Stomach (tissue), 9 donors: ENCODE measurements around the gene CDK5RAP3. TPM values are rescaled to one million over a fixed set of nuclear protein-coding genes. Genes with fewer than 3 reads are reported as not detected.
"Not testable (repeated sequence)": the region's sequence is repeated elsewhere in the genome, so short reads cannot be mapped to it uniquely, and the experiment has no call there.

Source experiments
- DNase-seq, 2 donors: peaks; one replicate each; pipeline versions ENCODE4 v3.0.0 to v3.0.0-alpha.2; 2013 to 2019
- H3K27ac ChIP-seq, 5 donors: fragments of 200-600 bp in 4 of 5; sonication (generic) in 4 of 5; one replicate each; pipeline ENCODE4 v1.5.1; 2013 to 2019; ENCODE audit warnings: mild to moderate bottlenecking in 1 of 5, moderate library complexity in 1 of 5
- H3K27me3 ChIP-seq, 3 donors: fragments of 200-600 bp; sonication (generic); one replicate each; pipeline ENCODE4 v1.5.1; 2017 to 2019; ENCODE audit warnings: mixed run types in 1 of 3
- H3K36me3 ChIP-seq, 4 donors: fragments of 200-600 bp; sonication (generic); 1 replicate in 3 of 4; 2 replicates in 1 of 4; pipeline ENCODE4 v1.5.1; 2016 to 2019
- H3K4me1 ChIP-seq, 4 donors: fragments of 200-600 bp; sonication (generic); one replicate each; pipeline ENCODE4 v1.5.1; 2016 to 2019
- H3K4me3 ChIP-seq, 4 donors: fragments of 200-600 bp; sonication (generic) in 3 of 4; one replicate each; pipeline ENCODE4 v1.5.1; 2016 to 2019; ENCODE audit warnings: mild to moderate bottlenecking in 1 of 4
- H3K9me3 ChIP-seq, 4 donors: fragments of 200-600 bp; sonication (generic); one replicate each; pipeline ENCODE4 v1.5.1; 2016 to 2019
- CTCF ChIP-seq, 7 experiments: fragments of 450-650 bp in 4 of 7; fragments of 200-600 bp in 3 of 7; sonication (generic) in 3 of 7; IDR thresholded peaks; one replicate each; pipeline ENCODE4 v1.5.1; 2016 to 2019; ENCODE audit warnings: antibody characterized with exemption in 7 of 7, control low read depth in 2 of 7, mild to moderate bottlenecking in 1 of 7
- EP300 ChIP-seq: sonication (generic); formaldehyde crosslinking; IDR thresholded peaks from one replicate; pipeline ENCODE4 v1.6.1; 2017; ENCODE audit warnings: antibody characterized with exemption
- POLR2A ChIP-seq, 4 donors: fragments of 450-650 bp; IDR thresholded peaks; one replicate each; pipeline ENCODE4 v1.6.1; 2016; ENCODE audit warnings: antibody characterized with exemption in 4 of 4, control low read depth in 2 of 4, mild to moderate bottlenecking in 1 of 4, moderate library complexity in 1 of 4
- POLR2AphosphoS5 ChIP-seq, 3 donors: sonication (generic); formaldehyde crosslinking; IDR thresholded peaks; one replicate each; pipeline ENCODE4 v1.6.1; 2016; ENCODE audit warnings: antibody characterized with exemption in 3 of 3
- WGBS, 5 donors: extraction: QIAGEN DNeasy Blood & Tissue Kit in 3 of 5; methylation state at CpG; one replicate each; pipeline versions ENCODE4 v1.1.5 to v1.1.7; 2013 to 2018; 5-methylcytosine and 5-hydroxymethylcytosine counted together
- intact Hi-C: fragments of 100-400 bp; cut with DNase I; formaldehyde crosslinking; loops from one replicate; pipeline ENCODE4 v1.15.1; 2023; ENCODE audit warnings: low total_unique reads
- polyA plus RNA-seq, 3 donors: library from polyadenylated mRNA; stranded (reverse); fragments of 200-250 nt; gene quantifications; one replicate each; pipeline ENCODE4 v1.2.3, GENCODE V29; 2013
- total RNA-seq, 5 donors: library from RNA; depleted of rRNA; stranded (reverse); fragments of >200 nt; gene quantifications; one replicate each; pipeline versions ENCODE4 v1.1.0 to v1.2.3, GENCODE V29; 2014 to 2016
- donor health status: healthy with polysubstance abuse.
- donor health status: Bipolar disorder and iron deficiency.
- donor health status: healthy.

CDK5RAP3 gene
- total and polyA plus RNA-seq, 8 donors: 101 to 682 (median 277) TPM

- peak in 1 of 2 donors; percentile 49 for DNase-seq
- peaks cover 5 to 48% (median 22%) of the 10 kb centered on the region in 3 donors for H3K27me3 ChIP-seq
- H3K9me3 ChIP-seq: no peaks in the 10 kb centered on the region
- no peaks in the 10 kb centered on the region for H3K36me3 ChIP-seq
- no peak overlapping the region for H3K27ac ChIP-seq
- intact Hi-C loops: loop anchor here (5.0 kb wide), 1 partner anchor 39 kb away; no protein-coding TSS in a partner anchor
- no peak overlapping the region for H3K4me3 ChIP-seq
- H3K4me1 ChIP-seq: peaks cover 14 to 35% (median 15%) of the 10 kb centered on the region in 4 donors
- WGBS, 5 donors: 55 to 80% (median 62%) methylated on average over 2 of the region's 2 CpGs
- TF ChIP-seq EP300 (no peak), CTCF (IDR thresholded peaks at IDR 0.05) (no peak), POLR2AphosphoS5 (IDR thresholded peaks at IDR 0.05) (no peak), POLR2A (IDR thresholded peaks at IDR 0.05) (no peak)
Observed at GRCh38 chr17:48016112-48016511, 45.2 kb downstream of the CDK5RAP3 start.

- H3K36me3 ChIP-seq, H3K9me3 ChIP-seq, H3K4me3 ChIP-seq, DNase-seq: not testable (repeated sequence)
- intact Hi-C loops: loop anchor here (5.0 kb wide), 1 partner anchor 40 kb away; no protein-coding TSS in a partner anchor
- peak overlapping the region in 1 of 5 donors; percentile 44 for H3K27ac ChIP-seq
- peaks cover 0 to 35% (median 7%) of the 10 kb centered on the region in 3 donors for H3K27me3 ChIP-seq
- WGBS, 5 donors: 84 to 94% (median 86%) methylated on average over 4 of the region's 4 CpGs
- peaks cover under 1 to 29% (median 1%) of the 10 kb centered on the region in 4 donors for H3K4me1 ChIP-seq
Observed at GRCh38 chr17:48017817-48018158, 46.9 kb downstream of the CDK5RAP3 start.

- DNase-seq: no peak
- TF ChIP-seq CTCF (IDR thresholded peaks at IDR 0.05) (no peak), EP300 (no peak), POLR2A (IDR thresholded peaks at IDR 0.05) (no peak), POLR2AphosphoS5 (IDR thresholded peaks at IDR 0.05) (no peak)
- Histone ChIP-seq H3K36me3 (no peaks in the 10 kb centered on the region), H3K9me3 (no peaks in the 10 kb centered on the region), H3K27ac (no peak overlapping the region), H3K4me1 (peaks cover 34 to 59% (median 41%) of the 10 kb centered on the region in 4 donors), H3K4me3 (no peak overlapping the region), H3K27me3 (peaks cover 0 to 22% (median 11%) of the 10 kb centered on the region in 3 donors)
- WGBS, 5 donors: 64 to 75% (median 68%) methylated on average over 5 of the region's 5 CpGs
- intact Hi-C loops: no loop called here
Observed at GRCh38 chr17:48021934-48022333, 51.0 kb downstream of the CDK5RAP3 start.

- intact Hi-C loops: no loop called here
- Histone ChIP-seq H3K4me3 (peak overlapping the region; percentile 47 to 57 (median 49)), H3K27me3 (peaks cover 0 to 22% (median 11%) of the 10 kb centered on the region in 3 donors)
Observed at GRCh38 chr17:48022901-48023300, 52.0 kb downstream of the CDK5RAP3 start.

More at GRCh38 chr17:48022901-48023300, 52.0 kb downstream of the CDK5RAP3 start:
- Histone ChIP-seq H3K27ac (peak overlapping the region in 1 of 5 donors; percentile 86), H3K36me3 (no peaks in the 10 kb centered on the region), H3K4me1 (peaks cover 34 to 56% (median 46%) of the 10 kb centered on the region in 4 donors), H3K9me3 (no peaks in the 10 kb centered on the region)
- whole genome bisulfite sequencing, 5 donors: 22 to 39% (median 30%) methylated on average over 6 of the region's 6 CpGs
- DNase-seq: no peak
- TF ChIP-seq POLR2AphosphoS5 (IDR thresholded peaks at IDR 0.05) (no peak), EP300 (no peak), CTCF (IDR thresholded peaks at IDR 0.05) (no peak), POLR2A (IDR thresholded peaks at IDR 0.05) (no peak)
